Measurements from ENCODE around the gene VAV3. TPM values are rescaled to one million over a fixed set of nuclear protein-coding genes. Genes with fewer than 3 reads are reported as not detected.

The VAV3 gene
- polyA plus RNA-seq, 3 donors: 5.4 to 9.2 (median 9.0) TPM

DNA sequence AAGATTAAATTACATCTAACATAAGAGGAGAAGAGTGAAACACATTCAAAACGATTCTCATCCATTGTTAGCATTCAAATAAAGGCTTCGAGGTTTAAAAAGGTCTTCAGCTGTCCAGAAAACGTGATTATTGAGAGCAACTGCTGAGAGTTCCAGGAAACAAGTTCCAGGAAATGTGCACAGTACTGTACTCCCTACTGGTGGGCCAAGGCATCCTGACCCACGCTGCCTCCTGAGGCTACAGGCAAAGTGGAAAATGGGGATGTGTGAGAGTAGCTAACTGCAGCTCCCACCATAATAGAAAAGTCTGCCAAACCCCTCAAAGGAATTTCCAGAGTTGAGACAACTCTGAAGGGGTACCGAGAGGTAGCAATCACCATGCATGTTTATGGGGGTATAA, 2.0 kb downstream of the VAV3 start:
- Mint-ChIP-seq H3K4me3 (peak overlapping the region; percentile 99), H3K27me3 (ENCODE audit: low read depth in 3 of 3) (peaks cover 0 to 2% (median 0%) of the 10 kb centered on the region in 3 donors), H3K27ac (peak overlapping the region in 5 of 7 donors; percentile 35 to 99 (median 95)), H3K36me3 (peaks cover 3 to 6% of the 10 kb centered on the region in 2 donors), H3K9me3 (peaks cover 0 to 2% (median 0%) of the 10 kb centered on the region in 7 donors), H3K4me1 (peaks cover 43% of the 10 kb centered on the region)
- Histone ChIP-seq H3K79me2 (ENCODE audit: insufficient read depth, low read length) (peaks cover 66% of the 10 kb centered on the region), H3K4me3 (replicated peaks in 1 of 3; ENCODE audit: low read depth in 2 of 3, low read length in 3 of 3) (peak overlapping the region; percentile 94 to 99 (median 94)), H3K36me3 (replicated peaks in 1 of 2; ENCODE audit: control insufficient read depth in 1 of 2, insufficient read depth in 2 of 2, low read length in 2 of 2) (no peaks in the 10 kb centered on the region), H3K4me1 (ENCODE audit: control insufficient read depth in 1 of 2, insufficient read depth in 2 of 2, low read length in 2 of 2) (peaks cover 19 to 34% of the 10 kb centered on the region in 2 donors), H3K4me2 (replicated peaks; ENCODE audit: extremely low read depth, low read length, poor library complexity, severe bottlenecking) (peak overlapping the region; percentile 99), H3K9ac (ENCODE audit: insufficient read depth, low read length, poor library complexity, severe bottlenecking) (peak overlapping the region; percentile 78), H4K20me1 (ENCODE audit: insufficient read depth, low read length) (peaks cover 9% of the 10 kb centered on the region), H3K27me3 (ENCODE audit: control insufficient read depth in 2 of 2, insufficient read depth in 2 of 2, low read length in 2 of 2) (no peaks in the 10 kb centered on the region), H3K9me3 (replicated peaks in 1 of 2; ENCODE audit: control insufficient read depth in 1 of 2, insufficient read depth in 1 of 2, low read length in 2 of 2) (no peaks in the 10 kb centered on the region), H2AFZ (ENCODE audit: insufficient read depth, low read depth, low read length, poor library complexity, severe bottlenecking) (peak overlapping the region; percentile 94), H3K27ac (ENCODE audit: low read depth in 1 of 2, low read length in 2 of 2) (peak overlapping the region in 1 of 2 donors; percentile 94)
- DNase-seq: peak in 2 of 3 donors; percentile 9 to 17
- no CpG with 5 or more reads among the region's 5 CpGs for WGBS (ENCODE audit: insufficient coverage)
- intact Hi-C loops (cut with micrococcal nuclease): loop anchor here (5.0 to 10.0 kb wide), 5 partner anchors 68 to 178 kb away; no protein-coding TSS in a partner anchor
- TF ChIP-seq, protein P1, sequence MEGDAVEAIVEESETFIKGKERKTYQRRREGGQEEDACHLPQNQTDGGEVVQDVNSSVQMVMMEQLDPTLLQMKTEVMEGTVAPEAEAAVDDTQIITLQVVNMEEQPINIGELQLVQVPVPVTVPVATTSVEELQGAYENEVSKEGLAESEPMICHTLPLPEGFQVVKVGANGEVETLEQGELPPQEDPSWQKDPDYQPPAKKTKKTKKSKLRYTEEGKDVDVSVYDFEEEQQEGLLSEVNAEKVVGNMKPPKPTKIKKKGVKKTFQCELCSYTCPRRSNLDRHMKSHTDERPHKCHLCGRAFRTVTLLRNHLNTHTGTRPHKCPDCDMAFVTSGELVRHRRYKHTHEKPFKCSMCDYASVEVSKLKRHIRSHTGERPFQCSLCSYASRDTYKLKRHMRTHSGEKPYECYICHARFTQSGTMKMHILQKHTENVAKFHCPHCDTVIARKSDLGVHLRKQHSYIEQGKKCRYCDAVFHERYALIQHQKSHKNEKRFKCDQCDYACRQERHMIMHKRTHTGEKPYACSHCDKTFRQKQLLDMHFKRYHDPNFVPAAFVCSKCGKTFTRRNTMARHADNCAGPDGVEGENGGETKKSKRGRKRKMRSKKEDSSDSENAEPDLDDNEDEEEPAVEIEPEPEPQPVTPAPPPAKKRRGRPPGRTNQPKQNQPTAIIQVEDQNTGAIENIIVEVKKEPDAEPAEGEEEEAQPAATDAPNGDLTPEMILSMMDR (IDR thresholded peaks at IDR 0.05): no peak

DNA sequence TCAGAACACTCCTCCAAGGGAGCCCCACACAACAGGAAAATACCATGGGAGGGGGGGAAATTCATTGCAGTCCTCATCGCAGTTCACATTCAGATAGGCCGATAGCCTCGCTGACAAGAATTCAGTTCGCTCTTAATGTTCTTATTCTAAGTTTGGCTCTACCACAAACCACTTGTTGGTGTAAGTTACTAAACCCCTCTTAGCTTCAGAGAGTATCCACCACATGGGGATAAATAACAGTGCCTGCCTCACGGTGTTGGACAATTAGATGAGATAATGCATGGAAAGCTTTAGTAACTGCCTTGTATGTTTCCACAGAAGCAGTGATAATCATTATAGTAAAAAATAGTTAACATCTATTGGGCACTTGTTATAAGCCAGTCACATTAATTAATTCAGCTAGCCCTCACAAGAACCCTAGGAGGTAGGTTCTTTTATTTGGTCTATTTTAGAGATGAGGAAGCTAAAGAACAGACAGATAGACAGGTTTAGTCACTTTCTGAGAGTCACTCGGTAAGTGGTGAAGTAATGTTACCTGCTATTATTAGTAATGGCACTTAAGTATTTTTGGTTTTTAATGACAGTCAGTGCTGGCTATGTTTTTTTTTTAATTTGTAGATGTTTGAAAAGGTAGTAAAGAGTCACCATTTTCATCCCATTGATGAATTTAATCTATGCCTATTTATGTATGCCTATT, 10.1 kb downstream of the VAV3 start:
- TF ChIP-seq, protein P1 (IDR thresholded peaks at IDR 0.05): no peak
- Histone ChIP-seq H3K36me3 (replicated peaks in 1 of 2; ENCODE audit: control insufficient read depth in 1 of 2, insufficient read depth in 2 of 2, low read length in 2 of 2) (no peaks in the 10 kb centered on the region), H3K27ac (ENCODE audit: low read depth in 1 of 2, low read length in 2 of 2) (no peak overlapping the region), H3K9me3 (replicated peaks in 1 of 2; ENCODE audit: control insufficient read depth in 1 of 2, insufficient read depth in 1 of 2, low read length in 2 of 2) (no peaks in the 10 kb centered on the region), H3K9ac (ENCODE audit: insufficient read depth, low read length, poor library complexity, severe bottlenecking) (no peak overlapping the region), H4K20me1 (ENCODE audit: insufficient read depth, low read length) (peaks cover 54% of the 10 kb centered on the region), H3K4me3 (replicated peaks in 1 of 3; ENCODE audit: low read depth in 2 of 3, low read length in 3 of 3) (no peak overlapping the region), H3K4me1 (ENCODE audit: control insufficient read depth in 1 of 2, insufficient read depth in 2 of 2, low read length in 2 of 2) (peaks cover 41 to 49% of the 10 kb centered on the region in 2 donors), H3K27me3 (ENCODE audit: control insufficient read depth in 2 of 2, insufficient read depth in 2 of 2, low read length in 2 of 2) (no peaks in the 10 kb centered on the region), H2AFZ (ENCODE audit: insufficient read depth, low read depth, low read length, poor library complexity, severe bottlenecking) (no peak overlapping the region), H3K4me2 (replicated peaks; ENCODE audit: extremely low read depth, low read length, poor library complexity, severe bottlenecking) (no peak overlapping the region), H3K79me2 (ENCODE audit: insufficient read depth, low read length) (peaks cover 99% of the 10 kb centered on the region)
- DNase-seq: no peak
- 60% methylated on average over 1 of the region's 6 CpGs for WGBS (ENCODE audit: insufficient coverage)
- Mint-ChIP-seq H3K27me3 (ENCODE audit: low read depth in 3 of 3) (no peaks in the 10 kb centered on the region), H3K4me1 (peaks cover 46% of the 10 kb centered on the region), H3K36me3 (peaks cover 0 to 4% of the 10 kb centered on the region in 2 donors), H3K4me3 (no peak overlapping the region), H3K27ac (no peak overlapping the region), H3K9me3 (no peaks in the 10 kb centered on the region)
- intact Hi-C loops (cut with micrococcal nuclease): loop anchor here in 1 of 2 donors (5.0 kb wide), 1 partner anchor 43 kb away; no protein-coding TSS in a partner anchor

Measured in CD14-positive monocyte (primary cell).